K562 (cell line): ENCODE results near the gene FBLN2. TPM values are rescaled to one million over a fixed set of nuclear protein-coding genes. Genes with fewer than 3 reads are reported as not detected.

ENCODE experiments used
- ATAC-seq: fragments of 200-7000 bp; cut with Tn5 transposase; 3 replicates; pipeline ENCODE4 v1.9.1; 2020; ENCODE audit warnings: moderate library complexity
- BruUV-seq: library from RNA; stranded (reverse); fragments of 400-500 nt; replicated peaks from 2 replicates; lab custom pipeline; 2021; lab: Mats Ljungman, UMichigan
- CTCF ChIA-PET: fragments of 300-600 bp; formaldehyde crosslinking; extraction: SDS; loops from one replicate; lab custom pipeline; 2021; ENCODE audit warnings: low intra/inter-chr PET ratio; lab: Yijun Ruan, JAX
- POLR2A ChIA-PET: fragments of 300-600, 350-650 bp; sonication (Branson Sonifier 250); formaldehyde crosslinking; extraction: SDS; loops from one replicate; lab custom pipeline; 2021; ENCODE audit warnings: antibody characterized with exemption, inconsistent platforms; lab: Yijun Ruan, JAX
- DNase-seq, 4 experiments: peaks; one replicate each; pipeline versions ENCODE4 v3.0.0 to v3.0.0-alpha.2; 2011 to 2018; ENCODE audit warnings: low spot score in 3 of 4, mixed read lengths in 3 of 4; ENCODE audit errors: extremely low read depth in 1 of 4
- FAIRE-seq: peaks from 2 replicates; lab custom pipeline; 2011; peaks lifted over from hg19 to GRCh38; lab: Jason Lieb, UNC
- H2AFZ ChIP-seq: 2 replicates; pipeline ENCODE4 v1.6.0; 2011; ENCODE audit warnings: low read depth, low read length, control low read depth, inconsistent platforms
- H3K27ac ChIP-seq: fragments of 200-600 bp; 3 replicates; pipeline ENCODE4 v1.8.0; 2011; ENCODE audit warnings: low read depth, mild to moderate bottlenecking, control low read depth, inconsistent platforms, low read length, moderate library complexity, mixed read lengths; ENCODE audit errors: extremely low read depth
- H3K27me3 ChIP-seq, 2 experiments: fragments of 300-600 bp in 1 of 2; 2 replicates in 1 of 2; 3 replicates in 1 of 2; pipeline versions ENCODE4 v1.6.0 to v1.8.0; 2011; ENCODE audit warnings: inconsistent platforms in 2 of 2, low read length in 2 of 2, mild to moderate bottlenecking in 1 of 2, mixed read lengths in 1 of 2, moderate library complexity in 1 of 2; ENCODE audit not compliant: control insufficient read depth in 2 of 2, insufficient read depth in 2 of 2
- H3K36me3 ChIP-seq: fragments of 300-600 bp; 3 replicates; pipeline ENCODE4 v1.8.0; 2011; ENCODE audit warnings: mild to moderate bottlenecking, low read length, inconsistent platforms; ENCODE audit not compliant: control insufficient read depth, insufficient read depth
- H3K4me1 ChIP-seq, 2 experiments: fragments of 200-600 bp in 1 of 2; replicated peaks in 1 of 2; 2 replicates in 1 of 2; 3 replicates in 1 of 2; pipeline versions ENCODE4 v1.5.1 to v1.8.0; 2011; ENCODE audit warnings: inconsistent platforms in 2 of 2, low read length in 2 of 2, mild to moderate bottlenecking in 1 of 2, mixed read lengths in 1 of 2, moderate library complexity in 1 of 2; ENCODE audit not compliant: control insufficient read depth in 2 of 2, insufficient read depth in 2 of 2
- H3K4me2 ChIP-seq: 2 replicates; pipeline ENCODE4 v1.6.1; 2011; ENCODE audit warnings: low read length, control low read depth, inconsistent platforms, mixed read lengths; ENCODE audit not compliant: insufficient read depth
- H3K4me3 ChIP-seq: fragments of 200-600 bp; sonication (generic), shearing (Covaris generic); 2 replicates; pipeline ENCODE4 v1.5.1; 2016; ENCODE audit warnings: control low read depth, inconsistent platforms
- H3K79me2 ChIP-seq: fragments of 200-600 bp; 3 replicates; pipeline ENCODE4 v1.8.0; 2011; ENCODE audit warnings: low read length, inconsistent platforms; ENCODE audit not compliant: control insufficient read depth, insufficient read depth
- H3K9ac ChIP-seq, 2 experiments: 2 replicates each; pipeline versions ENCODE4 v1.6.0 to v1.6.1; 2011; ENCODE audit warnings: low read depth in 2 of 2, low read length in 2 of 2, control low read depth in 1 of 2, inconsistent platforms in 1 of 2, mild to moderate bottlenecking in 1 of 2, mixed read lengths in 1 of 2; ENCODE audit not compliant: insufficient read depth in 1 of 2
- H3K9me1 ChIP-seq: one replicate; pipeline ENCODE4 v1.6.0; 2011; ENCODE audit warnings: inconsistent platforms, mild to moderate bottlenecking, low read length, moderate library complexity; ENCODE audit not compliant: control insufficient read depth, insufficient read depth
- H3K9me3 ChIP-seq: replicated peaks from 2 replicates; pipeline ENCODE4 v1.5.1; 2011; ENCODE audit warnings: low read depth, low read length, inconsistent platforms; ENCODE audit not compliant: control insufficient read depth, insufficient read depth
- H4K20me1 ChIP-seq: replicated peaks from 2 replicates; pipeline ENCODE4 v1.6.1; 2011; ENCODE audit warnings: low read length, inconsistent platforms, mixed read lengths; ENCODE audit not compliant: control insufficient read depth, insufficient read depth
- ZNF707 ChIP-seq: fragments of 250-450 bp; sonication (Bioruptor Pico); conservative IDR thresholded peaks from 2 replicates; pipeline ENCODE4 v1.8.0; 2022; ENCODE audit warnings: inconsistent platforms, mild to moderate bottlenecking, moderate library complexity
- WGBS: fragments of 100-300 bp; shearing (Covaris generic); methylation state at CpG from one replicate; pipeline ENCODE4 v1.1.6; 2016; ENCODE audit warnings: low coverage, mixed read lengths; ENCODE audit not compliant: insufficient coverage; ENCODE audit errors: missing lambda C conversion rate; 5-methylcytosine and 5-hydroxymethylcytosine counted together
- in situ Hi-C: fragments of 300-500 bp; cut with MboI; formaldehyde crosslinking; loops from 4 replicates; pipeline ENCODE4 v1.15.0; 2018; ENCODE audit warnings: inconsistent platforms, mixed read lengths
- intact Hi-C: fragments of 100-400 bp; cut with micrococcal nuclease; formaldehyde crosslinking; loops from 2 replicates; pipeline ENCODE4 v1.14.2; 2022
- polyA plus RNA-seq, 8 experiments: library from polyadenylated mRNA; depleted of rRNA in 4 of 8; stranded (reverse) in 5 of 8; unstranded in 3 of 8; fragments of >200 nt; fragmentation: Nextera tagmentation in 2 of 8; fragmentation: Illumina TruSeq in 1 of 8; extraction: Ambion mirVana in 2 of 8; extraction: Trizol in 1 of 8; gene quantifications; 2 replicates each; pipeline versions ENCODE4 v1.2.1 to v1.2.3, GENCODE V29; 2011 to 2014; ENCODE audit warnings: inconsistent platforms in 1 of 8, missing spikeins in 1 of 8
- total RNA-seq, 7 experiments: library from RNA; depleted of rRNA in 6 of 7; stranded (reverse); fragments of >200 nt in 6 of 7; fragmentation: Illumina TruSeq in 2 of 7; extraction: Trizol in 2 of 7; gene quantifications; 2 replicates each; pipeline versions ENCODE4 v1.2.1 to v1.2.3, GENCODE V29; 2011 to 2021; ENCODE audit warnings: low replicate concordance in 1 of 7
- TF ChIP-seq, protein P1 (sequence below): fragments of 250-450 bp; sonication (Bioruptor Pico); IDR thresholded peaks from 2 replicates; pipeline ENCODE4 v1.5.0; 2021; ENCODE audit warnings: mild to moderate bottlenecking, moderate library complexity
- TF ChIP-seq, protein P2 (sequence below): fragments of 450-650 bp; IDR thresholded peaks from 2 replicates; pipeline ENCODE4 v1.7.1; 2018; ENCODE audit warnings: mild to moderate bottlenecking, low read depth; ENCODE audit not compliant: partially characterized antibody
- TF ChIP-seq, protein P3 (sequence below): fragments of 450-650 bp; IDR thresholded peaks from 2 replicates; pipeline ENCODE4 v1.6.1; 2016; ENCODE audit warnings: missing biosample characterization, missing genetic modification characterization
- TF ChIP-seq, protein P4 (sequence below): fragments of 200-800 bp; sonication (Bioruptor generic); IDR thresholded peaks from 2 replicates; pipeline ENCODE4 v1.6.1; 2017; ENCODE audit warnings: missing genetic modification characterization, missing compliant biosample characterization

Gene FBLN2
- total and polyA plus RNA-seq, 9 of the 15 experiments (the other 6 are each of a cell fraction or from before 2014, with no cell fraction given), result 0.03 to 0.10 (median 0.04) TPM; not detected in 6

DNA sequence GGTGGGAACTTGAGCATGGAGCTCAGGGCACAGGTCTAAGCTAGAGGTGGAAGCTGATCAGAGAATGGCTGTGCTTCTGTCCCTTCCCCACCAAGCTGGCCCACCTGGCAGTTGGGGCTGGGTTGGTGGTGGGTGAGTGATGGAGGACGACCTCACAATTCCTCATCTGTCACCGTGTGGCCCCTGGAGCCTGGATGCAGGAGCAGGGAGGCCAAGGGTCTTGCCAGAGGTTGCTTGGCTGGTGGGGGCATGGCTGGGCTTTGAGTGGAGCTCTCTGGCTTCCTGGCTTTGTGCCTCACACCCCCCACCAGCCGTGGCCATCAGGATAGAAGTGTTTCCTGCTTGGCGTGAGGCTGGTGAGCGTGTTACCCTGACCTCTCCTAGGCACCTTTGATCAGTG, 36.0 kb downstream of the FBLN2 start:
- no peak overlapping the region; a peak in 1 of 4 replicates for H3K9ac ChIP-seq
- H3K27me3 ChIP-seq, result peaks cover 0 to 46% of the 10 kb centered on the region in 2 experiments; a peak in 4 of 5 replicates
- no peak overlapping the region for H3K27ac ChIP-seq
- H3K9me1 ChIP-seq, result no peaks in the 10 kb centered on the region
- peaks cover 4% of the 10 kb centered on the region; the same call in 1 of the 2 replicates for H4K20me1 ChIP-seq
- TF ChIP-seq, protein P1, sequence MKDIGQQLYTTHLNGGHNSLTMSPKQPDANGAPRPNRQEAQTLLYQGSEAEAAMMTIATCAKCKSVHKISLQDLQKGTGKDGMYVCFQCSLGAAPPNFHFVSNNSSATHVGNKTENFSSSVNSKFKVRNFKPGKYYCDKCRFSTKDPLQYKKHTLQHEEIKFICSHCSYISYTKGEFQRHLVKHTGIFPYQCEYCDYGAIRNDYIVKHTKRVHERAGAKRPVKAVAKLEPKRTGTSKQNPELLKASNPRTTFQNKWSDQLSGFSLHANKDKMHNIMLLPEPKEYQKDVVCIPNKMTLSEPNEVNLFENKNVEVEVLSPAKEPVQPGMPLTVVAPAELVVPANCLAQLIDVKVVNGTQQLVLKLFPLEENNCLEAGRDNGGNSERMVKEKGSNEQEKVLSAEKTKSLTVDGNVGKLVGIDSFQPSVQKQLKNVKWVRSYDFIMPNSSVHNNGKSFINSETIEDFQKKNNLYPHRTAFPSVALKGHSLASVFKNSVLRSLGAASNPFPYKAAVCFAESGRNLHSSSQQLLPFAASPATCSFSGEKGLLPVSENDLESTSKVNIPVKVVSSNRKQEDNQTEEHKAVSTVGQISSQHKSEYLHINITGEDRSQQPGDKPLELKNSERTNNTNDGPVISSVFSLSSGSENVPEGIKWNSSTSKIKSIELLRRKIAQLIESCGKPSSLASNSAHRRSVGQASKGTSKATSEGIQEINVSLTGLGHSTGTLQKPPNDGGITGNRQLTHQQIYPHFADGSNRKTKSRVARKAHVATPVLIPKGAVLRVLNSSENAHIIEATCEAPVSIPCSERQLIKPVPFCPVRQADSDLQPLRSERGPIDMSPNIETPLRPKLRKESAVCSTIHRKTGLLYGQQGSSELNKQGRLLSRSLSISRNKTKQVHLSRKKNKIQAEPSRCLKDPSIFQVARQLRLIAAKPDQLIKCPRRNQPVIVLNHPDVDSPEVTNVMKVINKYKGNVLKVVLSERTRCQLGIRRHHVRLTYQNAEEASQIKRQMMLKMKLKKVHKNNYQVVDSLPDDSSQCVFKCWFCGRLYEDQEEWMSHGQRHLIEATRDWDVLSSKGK, result no peak
- TF ChIP-seq ZNF707 (CRISPR knock-in tag), result no peak
- TF ChIP-seq, protein P2, sequence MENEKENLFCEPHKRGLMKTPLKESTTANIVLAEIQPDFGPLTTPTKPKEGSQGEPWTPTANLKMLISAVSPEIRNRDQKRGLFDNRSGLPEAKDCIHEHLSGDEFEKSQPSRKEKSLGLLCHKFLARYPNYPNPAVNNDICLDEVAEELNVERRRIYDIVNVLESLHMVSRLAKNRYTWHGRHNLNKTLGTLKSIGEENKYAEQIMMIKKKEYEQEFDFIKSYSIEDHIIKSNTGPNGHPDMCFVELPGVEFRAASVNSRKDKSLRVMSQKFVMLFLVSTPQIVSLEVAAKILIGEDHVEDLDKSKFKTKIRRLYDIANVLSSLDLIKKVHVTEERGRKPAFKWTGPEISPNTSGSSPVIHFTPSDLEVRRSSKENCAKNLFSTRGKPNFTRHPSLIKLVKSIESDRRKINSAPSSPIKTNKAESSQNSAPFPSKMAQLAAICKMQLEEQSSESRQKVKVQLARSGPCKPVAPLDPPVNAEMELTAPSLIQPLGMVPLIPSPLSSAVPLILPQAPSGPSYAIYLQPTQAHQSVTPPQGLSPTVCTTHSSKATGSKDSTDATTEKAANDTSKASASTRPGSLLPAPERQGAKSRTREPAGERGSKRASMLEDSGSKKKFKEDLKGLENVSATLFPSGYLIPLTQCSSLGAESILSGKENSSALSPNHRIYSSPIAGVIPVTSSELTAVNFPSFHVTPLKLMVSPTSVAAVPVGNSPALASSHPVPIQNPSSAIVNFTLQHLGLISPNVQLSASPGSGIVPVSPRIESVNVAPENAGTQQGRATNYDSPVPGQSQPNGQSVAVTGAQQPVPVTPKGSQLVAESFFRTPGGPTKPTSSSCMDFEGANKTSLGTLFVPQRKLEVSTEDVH, result no peak
- TF ChIP-seq, protein P3, sequence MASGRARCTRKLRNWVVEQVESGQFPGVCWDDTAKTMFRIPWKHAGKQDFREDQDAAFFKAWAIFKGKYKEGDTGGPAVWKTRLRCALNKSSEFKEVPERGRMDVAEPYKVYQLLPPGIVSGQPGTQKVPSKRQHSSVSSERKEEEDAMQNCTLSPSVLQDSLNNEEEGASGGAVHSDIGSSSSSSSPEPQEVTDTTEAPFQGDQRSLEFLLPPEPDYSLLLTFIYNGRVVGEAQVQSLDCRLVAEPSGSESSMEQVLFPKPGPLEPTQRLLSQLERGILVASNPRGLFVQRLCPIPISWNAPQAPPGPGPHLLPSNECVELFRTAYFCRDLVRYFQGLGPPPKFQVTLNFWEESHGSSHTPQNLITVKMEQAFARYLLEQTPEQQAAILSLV (tag), result no peak
- TF ChIP-seq, protein P4, sequence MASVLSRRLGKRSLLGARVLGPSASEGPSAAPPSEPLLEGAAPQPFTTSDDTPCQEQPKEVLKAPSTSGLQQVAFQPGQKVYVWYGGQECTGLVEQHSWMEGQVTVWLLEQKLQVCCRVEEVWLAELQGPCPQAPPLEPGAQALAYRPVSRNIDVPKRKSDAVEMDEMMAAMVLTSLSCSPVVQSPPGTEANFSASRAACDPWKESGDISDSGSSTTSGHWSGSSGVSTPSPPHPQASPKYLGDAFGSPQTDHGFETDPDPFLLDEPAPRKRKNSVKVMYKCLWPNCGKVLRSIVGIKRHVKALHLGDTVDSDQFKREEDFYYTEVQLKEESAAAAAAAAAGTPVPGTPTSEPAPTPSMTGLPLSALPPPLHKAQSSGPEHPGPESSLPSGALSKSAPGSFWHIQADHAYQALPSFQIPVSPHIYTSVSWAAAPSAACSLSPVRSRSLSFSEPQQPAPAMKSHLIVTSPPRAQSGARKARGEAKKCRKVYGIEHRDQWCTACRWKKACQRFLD (CRISPR knock-in tag), result no peak
- FAIRE-seq (no peak), DNase-seq (no peak), ATAC-seq (no peak)
- in situ Hi-C loops (no loop called here), intact Hi-C loops (no loop called here)
- CTCF ChIA-PET, result no interaction called here
- no peak overlapping the region for H3K4me2 ChIP-seq
- H3K36me3 ChIP-seq, result no peaks in the 10 kb centered on the region
- no peak overlapping the region for H2AFZ ChIP-seq
- H3K4me1 ChIP-seq, result peaks cover 2 to 26% of the 10 kb centered on the region in 2 experiments; a peak in 3 of 5 replicates
- no peak overlapping the region for H3K4me3 ChIP-seq
- H3K79me2 ChIP-seq, result no peaks in the 10 kb centered on the region
- 24% methylated on average over 5 of the region's 5 CpGs for WGBS
- H3K9me3 ChIP-seq, result no peaks in the 10 kb centered on the region
- POLR2A ChIA-PET, result interaction anchor here (0.6 to 1.5 kb wide), 6 partner anchors 10 to 487 kb away, joined by 3 to 5 read pairs (median 3); no protein-coding TSS in a partner anchor
- BruUV-seq, result no TSS peak
